IPS DF 19.7 (cell line): Measurements from ENCODE around the gene LCAT.
"Not testable (repeated sequence)": the region's sequence is repeated elsewhere in the genome, so short reads cannot be mapped to it uniquely, and the experiment has no call there.

ENCODE experiments used
- DNase-seq: peaks from one replicate; pipeline ENCODE4 v3.0.0-alpha.2; 2013; ENCODE audit warnings: low read depth, low spot score

LCAT gene

GRCh38 chr16:67946966-67947558 is 3.1 kb upstream of the LCAT start:
- DNase-seq: no peak

- no peak for DNase-seq
Measured at GRCh38 chr16:67946128-67946569, 2.2 kb upstream of the LCAT start.

GRCh38 chr16:67945392-67945933 is 1.5 kb upstream of the LCAT start:
- no peak for DNase-seq

- DNase-seq: no peak
Measured at GRCh38 chr16:67944690-67945391, 921 bp upstream of the LCAT start.

DNA sequence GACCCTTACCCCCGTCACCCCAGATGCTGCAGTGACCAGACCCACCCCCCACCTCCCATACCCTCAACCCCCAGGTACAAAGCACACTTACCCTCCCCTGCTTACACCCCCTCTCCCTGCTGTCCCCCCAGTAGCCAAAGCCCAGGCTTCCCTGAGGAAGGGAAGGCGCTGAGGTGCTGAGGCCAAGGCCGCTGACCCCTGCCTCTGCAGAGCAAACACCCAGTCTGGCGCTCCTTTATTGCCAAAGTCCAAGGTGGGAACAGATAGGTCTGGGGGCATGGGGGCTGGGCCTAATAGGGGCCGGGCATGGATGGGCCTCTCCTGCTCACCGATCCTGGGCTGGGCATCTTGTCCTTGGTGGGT is 683 bp downstream of the LCAT start:
- DNase-seq: no peak

DNA sequence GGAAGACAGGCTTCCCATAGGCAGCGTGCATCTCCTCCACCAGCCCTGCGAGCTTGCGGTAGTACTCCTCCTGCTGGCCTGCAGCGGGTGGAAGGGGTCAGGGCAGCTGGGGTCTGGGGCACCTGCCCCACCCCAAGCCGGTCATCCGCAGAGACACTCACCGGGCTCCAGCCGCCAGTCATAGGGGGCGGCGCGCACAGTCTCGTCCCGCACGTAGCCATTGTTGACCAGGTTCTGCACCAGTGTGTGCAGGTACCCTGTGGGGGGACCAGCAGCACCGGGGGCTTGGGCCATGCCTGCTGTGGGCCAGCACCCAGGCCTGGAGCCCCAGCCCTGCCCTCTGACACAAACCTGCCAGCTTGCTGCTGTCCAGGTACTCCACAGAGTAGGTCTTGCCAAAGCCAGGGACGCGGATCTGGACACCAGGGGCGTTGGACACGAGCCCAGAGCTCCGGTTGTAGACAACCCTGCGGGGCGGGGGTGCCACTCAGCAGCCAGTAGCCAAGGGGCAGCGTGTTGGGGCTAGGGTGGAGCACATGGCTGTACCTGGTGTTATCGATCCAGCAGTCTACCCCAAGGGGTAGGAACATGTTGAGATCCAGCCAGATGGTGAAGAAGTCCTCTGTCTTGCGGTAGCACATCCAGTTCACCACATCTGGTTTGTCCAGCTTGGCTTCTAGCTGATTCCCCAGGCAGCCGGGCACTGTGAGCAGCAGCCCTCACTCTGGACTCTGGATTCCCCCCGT is 1.2 kb downstream of the LCAT start:
- no peak for DNase-seq

DNA sequence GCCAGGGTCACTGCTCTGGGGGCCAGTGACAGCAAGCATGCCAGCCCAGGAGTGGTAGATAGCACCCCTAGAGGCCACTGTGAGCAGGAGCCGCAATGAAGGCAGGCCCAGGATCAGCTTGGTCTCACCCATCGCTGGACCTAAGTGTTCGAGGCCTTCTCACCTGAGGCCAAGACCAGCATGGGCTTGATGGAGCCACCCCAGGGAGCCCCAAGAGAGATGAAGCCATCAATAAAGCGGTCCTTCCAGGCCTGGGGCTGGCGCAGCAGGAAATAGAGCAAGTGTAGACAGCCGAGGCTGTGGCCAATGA is 1.8 kb downstream of the LCAT start:
- no peak for DNase-seq

GRCh38 chr16:67941469-67942199 is 2.3 kb downstream of the LCAT start:
- no peak for DNase-seq

DNA sequence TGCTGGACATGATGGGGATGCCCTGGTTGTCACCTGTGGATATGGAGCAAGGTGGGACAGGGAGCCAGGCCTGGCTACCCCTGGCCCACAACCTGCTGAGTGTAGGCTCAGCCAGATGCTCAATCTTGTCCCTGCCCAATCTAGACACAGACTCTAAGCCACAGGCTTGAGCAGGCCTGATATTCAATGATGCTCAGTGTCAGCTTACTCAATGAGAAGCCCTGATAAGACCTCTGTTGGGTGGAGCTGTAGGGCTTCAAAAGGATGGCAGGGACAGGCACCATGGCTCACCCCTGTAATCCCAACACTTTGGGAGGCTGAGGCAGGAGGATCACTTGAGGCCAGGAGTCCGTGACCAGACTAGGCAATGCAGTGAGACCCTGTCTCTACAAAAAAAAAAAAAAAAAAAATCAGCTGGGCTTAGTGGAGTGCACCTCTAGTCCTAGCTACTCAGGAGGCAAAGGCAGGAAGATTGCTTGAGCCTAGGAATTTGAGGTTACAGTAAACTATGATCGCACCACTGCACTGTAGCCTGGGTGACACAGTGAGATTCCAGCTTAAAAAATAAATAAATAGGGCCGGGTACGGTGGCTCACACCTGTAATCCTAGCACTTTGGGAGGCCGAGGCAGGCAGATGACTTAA is 3.4 kb downstream of the LCAT start:
- no peak for DNase-seq

GRCh38 chr16:67939507-67940445 is 4.1 kb downstream of the LCAT start:
- DNase-seq: no peak

GRCh38 chr16:67937713-67938112 is 6.2 kb downstream of the LCAT start:
- not testable (repeated sequence) for DNase-seq

DNA sequence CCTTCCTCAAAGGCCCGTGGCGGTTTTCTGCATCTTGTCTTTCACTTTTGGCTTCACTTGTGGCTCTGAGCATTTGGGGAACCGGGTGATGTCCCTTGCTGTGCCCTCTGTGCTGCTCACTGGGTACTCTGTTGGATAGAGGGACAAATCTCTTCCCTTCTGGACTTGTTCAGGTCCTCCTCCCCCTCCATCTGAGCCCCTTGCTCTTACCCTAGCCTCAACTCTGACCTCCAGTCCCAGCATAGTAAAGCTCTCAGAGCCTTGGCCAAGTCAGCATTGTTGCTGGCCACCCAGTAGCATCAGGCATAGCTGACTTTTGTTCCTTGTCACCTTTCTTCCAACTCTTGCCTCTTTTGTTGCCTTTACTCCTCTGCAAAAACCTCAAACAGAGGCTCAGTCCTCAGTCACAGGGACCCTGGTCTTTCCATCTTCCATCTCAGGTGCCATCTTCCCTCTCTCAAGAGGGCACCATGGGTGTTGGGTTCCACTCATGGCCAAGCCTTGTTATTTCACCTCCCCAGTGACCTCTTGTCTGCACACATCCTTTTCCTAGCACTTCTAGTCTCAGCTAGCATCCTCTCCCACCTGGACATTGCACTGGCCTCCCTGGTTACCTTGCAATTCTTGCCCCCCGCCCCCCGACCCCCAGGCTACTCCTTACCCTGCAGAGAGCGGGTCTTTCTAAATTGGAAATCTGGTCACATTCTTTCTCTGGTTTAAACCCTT is 6.9 kb downstream of the LCAT start:
- DNase-seq: no peak

GRCh38 chr16:67936124-67936879 is 7.6 kb downstream of the LCAT start, which contains the start of gene PSMB10:
PSMB10 (minus strand) TSS chr16:67936850; CDS start chr16:67936749, 101 bp downstream.
- no peak for DNase-seq

DNA sequence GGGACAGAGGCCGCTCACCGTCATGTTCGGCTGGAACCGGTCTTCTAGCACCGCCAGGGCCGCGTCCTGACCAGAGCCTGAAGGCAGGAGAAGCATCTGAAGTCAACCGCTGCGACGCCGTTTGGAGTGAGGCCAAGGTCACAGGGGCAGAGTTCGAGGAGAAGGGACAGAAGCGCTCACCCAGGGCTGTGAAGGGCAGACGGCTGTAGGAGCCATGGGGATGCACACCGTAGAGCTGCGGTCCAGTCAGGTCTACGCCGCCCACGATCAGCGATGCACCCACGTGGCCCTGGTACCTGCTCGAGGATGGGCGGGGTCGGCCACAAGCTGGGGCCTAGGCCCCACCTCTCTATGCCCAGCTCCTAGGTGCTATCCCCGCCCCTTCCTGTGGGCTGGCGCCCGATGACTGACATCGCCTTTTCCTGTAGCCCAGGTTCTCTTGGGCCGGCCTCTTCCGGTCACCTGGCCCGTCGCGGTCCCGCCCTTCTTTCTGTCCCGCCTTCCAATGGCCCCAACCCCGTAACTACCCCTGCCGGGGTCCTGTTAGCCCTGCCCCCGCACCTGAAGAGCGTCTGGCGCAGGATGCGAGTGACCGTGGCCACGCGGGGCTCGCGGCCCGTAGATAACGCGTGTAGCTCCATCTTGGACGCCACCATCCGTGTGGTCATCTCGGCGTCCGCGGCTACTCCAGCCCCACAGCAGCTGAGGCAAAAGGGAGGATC is 8.4 kb downstream of the LCAT start:
- DNase-seq: peak; percentile 88

DNA sequence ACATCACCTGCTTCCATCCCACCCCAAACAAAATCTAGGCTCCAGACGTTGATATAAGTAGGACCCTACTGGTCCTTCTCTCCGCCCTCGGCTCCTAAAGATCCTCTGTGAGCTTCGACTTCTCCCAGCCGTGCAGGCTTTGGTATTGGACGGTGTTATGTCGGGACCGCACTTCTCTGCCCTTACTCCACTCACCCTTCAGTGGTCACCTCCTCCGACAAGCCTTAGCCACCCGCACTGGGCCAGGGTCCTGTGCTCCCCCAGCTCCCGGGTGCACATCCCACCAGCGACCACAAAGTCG is 8.9 kb downstream of the LCAT start:
- no peak for DNase-seq

GRCh38 chr16:67934306-67935100 is 9.4 kb downstream of the LCAT start:
- no peak for DNase-seq

DNA sequence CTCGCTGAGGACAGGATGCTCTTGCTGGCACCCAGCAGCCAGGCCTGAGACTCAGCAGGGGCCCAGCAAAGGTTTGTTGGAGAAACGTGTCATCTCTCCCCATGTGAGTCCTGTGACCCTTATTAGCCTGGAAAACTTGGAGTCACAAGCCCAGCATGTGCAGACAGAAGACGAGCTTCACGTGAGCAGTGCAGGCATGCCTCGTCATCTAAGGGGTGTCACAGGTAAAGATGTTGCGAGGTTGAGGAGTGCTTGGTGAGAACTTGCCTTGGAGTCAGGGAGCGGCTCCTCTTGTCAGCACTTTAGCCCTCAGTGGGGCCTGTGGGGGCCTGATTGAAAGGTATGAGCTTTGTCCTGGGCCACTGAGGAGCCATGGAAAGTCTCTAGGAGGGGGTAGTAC is 10.1 kb downstream of the LCAT start:
- DNase-seq: no peak

DNA sequence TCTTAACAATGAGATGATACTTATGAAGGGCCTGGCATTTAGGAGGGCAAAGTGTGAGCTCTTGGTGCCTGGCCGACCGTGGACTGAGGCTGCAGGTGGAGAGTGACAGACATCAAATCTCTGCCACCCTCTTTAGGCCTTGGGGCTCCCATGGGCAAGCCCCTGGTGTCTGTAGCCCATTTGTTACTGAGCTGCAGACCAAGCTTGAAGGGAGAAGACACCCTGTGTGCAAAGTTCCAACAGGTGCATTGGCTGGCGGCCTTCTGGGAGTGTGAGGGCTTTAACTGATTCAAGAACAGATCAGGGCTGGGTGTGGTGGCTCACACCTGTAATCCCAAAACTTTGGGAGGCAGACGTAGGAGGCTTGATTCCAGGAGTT is 11.5 kb downstream of the LCAT start:
- no peak for DNase-seq
